ENCODE data around the gene FOSB.
"Not testable (repeated sequence)": the region's sequence is repeated elsewhere in the genome, so short reads cannot be mapped to it uniquely, and the experiment has no call there.

The FOSB gene

DNA sequence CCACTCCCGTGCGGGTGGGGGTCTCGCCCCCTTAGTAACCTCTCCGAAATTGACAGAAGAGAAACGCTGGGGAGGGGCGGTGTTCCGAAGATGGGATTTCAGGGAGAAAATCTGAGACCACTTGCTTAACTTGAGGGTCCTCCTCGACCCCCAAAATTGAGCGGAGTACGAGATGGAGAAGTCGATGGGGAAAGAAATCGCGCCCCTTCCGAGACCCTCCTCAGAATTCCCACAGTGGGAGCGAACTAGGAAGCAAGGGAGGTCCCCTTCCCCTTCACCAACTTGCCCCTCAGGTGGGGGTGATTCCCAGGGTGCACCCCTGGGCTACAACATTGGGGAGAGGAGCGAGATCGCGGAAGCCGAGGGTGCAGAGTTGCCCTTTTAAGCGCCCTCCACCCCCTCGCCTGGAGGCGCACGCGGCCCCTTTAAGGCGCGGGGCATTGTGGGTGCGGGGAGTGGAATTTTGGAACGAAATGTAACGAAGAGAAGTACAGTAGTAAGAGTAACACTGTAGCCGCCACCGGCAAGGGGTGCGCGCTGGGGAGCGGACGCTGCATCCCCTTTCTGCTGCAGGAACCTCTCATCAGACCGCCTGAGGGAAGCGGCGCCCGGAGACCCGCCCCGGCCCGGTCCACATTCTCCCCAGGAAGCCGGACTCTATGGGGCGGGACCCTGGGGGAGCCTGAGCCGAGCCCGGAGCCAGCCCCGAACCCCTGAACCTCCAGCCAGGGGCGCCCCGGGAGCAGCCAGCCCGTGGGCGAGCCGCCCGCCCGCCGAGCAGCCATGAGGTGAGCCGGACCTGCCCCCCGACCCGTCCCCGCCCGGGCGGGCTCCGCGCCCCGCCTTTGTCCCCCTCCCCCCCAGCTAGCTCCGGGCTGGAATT is 39.4 kb downstream of the FOSB start, which contains the start of gene VASP:
Gene VASP (plus strand): TSS at position 491 of the 883 bp plus-strand sequence. CDS start 293 bp downstream, at position 784.
- DNase-seq: peak; percentile 76 to 79

DNA sequence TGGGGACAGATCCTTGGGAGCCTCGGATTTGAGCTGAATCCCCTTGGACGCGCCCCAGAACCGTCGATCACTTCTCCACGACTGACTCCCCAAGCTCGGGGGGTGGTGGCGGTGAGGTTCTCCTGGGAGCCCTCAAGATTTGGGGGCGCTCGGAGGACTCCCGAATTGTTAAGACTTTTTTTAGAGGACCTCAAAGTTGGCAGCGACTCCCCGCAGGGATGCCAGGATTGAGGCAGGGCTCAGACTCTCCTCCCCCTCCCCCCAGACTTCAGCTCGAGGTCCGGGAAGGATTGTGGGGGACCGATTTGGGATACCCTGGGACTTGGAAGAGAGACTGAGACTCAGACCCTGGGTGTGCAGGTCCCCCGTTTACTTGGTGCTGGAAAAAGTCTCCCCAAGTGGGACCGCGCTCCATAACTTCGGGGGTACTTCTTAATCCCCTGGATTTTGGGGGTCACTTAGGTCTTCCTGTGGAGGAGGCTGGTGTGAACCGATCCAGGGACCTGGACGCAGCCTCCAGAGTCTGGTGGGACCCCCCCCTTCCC is 40.1 kb downstream of the FOSB start:
- no peak for DNase-seq

DNA sequence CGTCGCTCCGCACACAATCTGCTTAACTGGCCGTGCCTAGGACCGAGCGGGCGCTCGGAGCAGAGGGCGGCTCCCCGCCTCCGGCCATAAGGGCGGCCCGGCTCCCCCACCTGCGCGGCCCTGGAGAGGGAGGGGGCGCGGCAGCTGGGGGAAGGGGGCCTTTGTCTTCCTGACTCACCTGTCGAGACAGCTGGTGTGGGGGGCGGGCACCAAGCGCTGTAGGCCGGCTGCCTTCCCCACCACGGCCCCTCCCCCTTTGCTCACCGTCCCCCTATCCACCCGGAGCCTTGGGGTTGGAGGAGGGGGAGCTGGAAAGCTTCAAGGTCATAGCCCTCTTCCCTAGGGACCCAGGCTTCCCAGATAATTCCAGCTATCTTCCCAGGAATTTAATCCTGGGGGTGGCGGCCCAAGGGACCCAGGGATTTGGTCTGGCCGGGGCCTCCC is 40.6 kb downstream of the FOSB start:
- peak; percentile 32 to 63 for DNase-seq

DNA sequence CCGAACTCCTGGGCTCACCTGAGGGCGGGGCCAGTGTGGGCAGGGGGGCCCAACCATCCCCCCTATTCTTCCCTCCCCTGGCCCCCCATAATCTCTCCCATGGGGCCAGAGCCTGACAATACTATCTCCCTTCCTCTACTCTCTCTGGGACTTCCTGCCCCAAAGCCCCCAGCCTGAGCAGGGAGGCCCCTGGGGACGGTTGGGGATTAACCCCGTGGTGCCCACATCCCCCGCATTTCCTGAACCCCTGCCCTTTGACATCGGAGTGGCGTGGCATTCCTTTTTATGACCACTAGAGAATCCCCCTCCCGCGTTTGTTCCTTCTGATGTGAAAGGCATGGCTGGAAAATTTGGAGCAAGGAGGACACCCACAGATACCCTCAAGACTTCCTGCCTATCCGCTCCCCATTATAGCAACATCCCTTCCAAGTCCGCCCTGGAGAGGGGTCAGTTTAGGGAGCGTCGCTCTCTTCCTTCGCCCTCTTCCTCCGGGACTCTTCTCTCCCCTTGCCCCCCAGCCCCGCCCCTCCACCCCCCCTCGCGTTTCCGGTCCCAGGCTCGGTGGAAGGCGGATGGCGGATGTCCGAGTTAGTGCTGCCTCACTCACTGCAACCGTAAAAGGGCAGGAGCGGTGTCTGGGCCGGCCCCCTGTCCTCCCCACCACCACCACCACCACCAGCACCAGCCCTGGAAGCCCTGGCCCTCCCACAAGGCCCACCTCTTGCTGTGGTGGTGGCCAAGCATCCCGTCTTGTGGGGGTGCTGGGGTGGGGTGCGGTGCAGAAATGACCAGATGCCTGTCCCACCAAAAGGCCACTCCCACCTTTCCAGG is 41.3 kb downstream of the FOSB start:
- DNase-seq: peak; percentile 13 to 60

DNA sequence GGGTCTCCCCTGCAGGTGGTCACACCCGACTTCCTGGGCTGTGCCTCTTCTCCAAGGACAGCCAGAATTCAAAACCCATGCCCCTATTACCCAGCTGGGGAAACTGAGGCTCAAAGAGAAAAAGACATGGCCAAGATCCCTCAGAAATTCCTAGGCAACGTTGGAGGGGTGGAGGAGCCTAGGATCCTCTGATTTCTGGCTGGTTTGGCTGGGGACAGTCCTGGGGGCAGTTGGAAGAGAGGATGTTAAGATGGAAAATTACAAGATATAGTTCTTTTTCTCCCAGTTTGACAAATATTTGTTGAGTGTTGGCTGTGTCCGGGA is 41.9 kb downstream of the FOSB start:
- DNase-seq: no peak

DNA sequence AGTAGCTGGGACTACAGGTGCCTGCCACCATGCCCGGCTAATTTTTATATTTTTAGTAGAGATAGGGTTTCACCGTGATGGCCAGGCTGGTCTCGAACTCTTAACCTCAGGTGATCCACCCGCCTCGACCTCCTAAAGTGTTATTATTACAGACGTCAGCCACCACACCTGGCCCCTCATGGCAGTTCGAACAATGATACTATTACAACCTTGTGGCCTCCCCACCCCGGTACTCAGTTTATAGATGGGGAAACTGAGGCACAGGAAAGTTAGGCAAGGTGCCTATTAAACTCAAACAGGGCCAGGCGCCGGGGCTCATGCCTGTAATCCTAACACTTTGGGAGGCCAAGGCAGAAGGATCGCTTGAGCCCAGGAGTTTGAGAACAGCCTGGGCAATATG is 42.6 kb downstream of the FOSB start:
- not testable (repeated sequence) for DNase-seq

DNA sequence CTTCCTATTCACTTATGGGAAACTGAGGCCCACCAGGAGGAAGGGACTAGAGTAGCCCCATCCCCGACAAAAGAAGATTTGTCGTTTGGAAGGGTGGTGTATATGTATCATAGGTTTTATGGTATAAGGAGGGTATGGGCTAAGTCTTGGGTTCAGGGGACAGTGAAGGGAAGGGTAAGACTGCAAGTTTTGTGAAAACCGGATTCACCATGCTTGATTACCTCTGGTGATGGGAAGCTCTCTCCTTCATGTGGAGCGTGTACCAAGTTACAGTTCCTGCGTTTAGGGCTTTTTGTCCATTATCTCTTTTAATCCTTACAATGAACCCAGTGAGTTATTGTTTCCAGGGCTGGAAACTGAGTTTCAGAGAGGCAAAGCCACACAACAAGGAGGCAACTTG is 43.3 kb downstream of the FOSB start:
- DNase-seq: no peak

DNA sequence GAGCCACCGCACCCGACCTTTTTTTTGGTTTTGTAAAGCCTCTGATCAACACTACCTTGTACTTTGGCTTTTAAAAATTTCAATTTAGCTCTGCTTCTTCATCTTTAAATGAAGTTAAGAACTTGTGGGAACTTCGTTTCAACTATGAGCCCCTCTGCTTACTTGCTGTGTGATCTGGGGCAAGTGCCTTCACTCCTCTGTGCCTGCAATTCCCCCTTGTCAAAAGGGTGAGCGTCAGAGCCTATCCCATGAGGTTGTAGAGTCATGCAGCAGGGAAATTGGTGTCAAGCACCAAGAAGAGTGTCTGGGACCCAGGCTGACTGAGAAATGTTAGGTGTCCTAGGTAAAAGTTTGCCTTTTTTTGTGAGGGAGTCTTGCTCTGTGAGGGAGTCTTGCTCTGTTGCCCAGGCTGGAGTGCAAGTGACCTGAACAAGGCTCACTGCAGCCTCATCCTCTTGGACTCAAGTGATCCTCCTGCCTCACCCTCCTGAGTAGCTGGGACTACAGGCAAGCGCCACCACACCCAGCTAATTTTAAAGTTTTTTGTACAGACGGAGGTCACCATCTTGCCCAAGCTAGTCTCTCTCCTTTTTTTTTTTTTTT is 45.2 kb downstream of the FOSB start:
- DNase-seq: no peak

DNA sequence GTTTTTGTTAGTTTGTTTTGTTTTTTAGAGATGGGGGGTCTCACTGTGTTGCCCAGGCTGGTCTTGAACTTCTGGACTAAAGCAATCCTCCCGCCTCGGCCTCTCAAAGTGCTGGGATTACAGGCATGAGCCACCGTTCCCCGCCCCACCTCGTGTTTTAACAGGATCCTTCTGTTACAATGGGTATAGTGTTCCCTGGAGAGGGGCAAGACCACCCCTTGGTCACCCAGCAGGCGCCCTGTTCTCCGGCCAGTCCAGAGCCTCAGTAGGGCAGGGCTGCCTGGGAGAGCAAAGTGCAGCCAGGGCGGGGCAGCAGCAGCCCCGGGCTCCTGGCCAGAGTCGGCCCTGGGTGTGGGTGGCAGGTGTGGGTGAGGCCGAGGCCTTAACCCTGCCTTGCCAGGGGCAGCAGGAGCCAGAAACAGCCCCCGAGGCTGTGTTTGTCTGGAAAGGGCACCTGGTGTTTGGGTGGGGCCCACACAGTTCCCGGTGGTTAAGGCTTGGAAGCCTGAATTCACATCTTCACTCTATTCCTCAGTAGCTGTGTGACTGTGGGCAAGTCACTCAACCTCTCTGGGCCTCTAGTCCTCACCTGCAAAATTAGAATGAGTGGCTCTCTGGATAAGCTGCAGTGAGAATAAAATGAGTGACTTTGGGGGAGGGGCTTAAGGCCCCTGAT is 46.7 kb downstream of the FOSB start:
- DNase-seq: no peak

DNA sequence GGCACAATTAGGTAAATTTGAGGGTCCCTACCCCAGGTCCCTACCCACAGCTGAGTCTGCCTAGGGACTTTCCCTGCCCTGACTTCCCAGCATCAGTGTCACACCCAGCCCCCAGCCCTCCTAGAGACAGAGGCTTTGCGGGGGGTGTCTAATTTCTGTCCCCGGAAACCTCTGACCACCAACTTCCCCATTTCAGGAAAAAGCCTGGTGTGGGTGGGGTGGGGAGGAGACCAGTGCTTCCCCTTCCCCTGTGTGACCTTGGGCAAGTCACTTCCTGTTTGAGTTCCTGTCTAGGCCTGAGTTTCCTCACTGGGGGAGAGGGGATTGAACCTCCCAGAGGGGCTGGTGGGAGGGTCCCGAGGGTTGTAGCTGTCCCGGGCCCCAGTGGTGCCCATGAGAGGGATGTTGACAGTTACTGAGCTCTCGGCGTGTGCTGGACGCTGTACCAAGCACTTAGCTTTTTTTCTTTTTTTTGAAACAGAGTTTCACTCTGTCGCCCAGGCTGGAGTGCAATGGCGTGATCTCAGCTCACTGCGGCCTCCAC is 47.4 kb downstream of the FOSB start:
- no peak for DNase-seq

DNA sequence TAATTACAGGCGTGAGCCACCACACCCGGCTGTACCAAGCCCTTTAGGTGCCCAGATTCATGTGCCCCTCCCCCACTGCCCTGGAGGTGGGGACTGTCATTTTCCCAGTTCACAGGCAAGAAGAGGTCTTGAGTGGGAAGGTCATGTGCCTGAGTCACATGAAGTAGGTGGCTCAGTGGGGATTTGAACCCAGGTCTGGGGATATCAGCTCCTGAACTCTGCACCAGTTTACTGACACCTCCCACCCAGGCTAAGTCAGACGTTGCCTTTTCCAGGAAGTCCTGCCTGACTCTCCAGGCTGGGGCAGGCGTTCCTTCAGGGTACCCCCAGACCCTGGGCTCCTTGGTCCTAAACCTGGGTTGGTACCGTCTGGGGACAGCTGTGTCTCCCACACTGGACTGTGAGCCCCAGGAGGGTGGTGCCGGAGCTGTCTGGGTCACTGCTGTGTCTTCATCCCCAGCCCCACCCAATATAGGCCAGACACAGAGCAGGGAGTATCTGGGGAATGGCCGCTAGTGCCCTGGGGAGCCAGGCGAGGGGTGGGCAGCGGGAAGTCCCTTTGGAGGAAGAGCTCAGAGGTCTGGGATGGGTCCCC is 48.1 kb downstream of the FOSB start:
- no peak for DNase-seq

DNA sequence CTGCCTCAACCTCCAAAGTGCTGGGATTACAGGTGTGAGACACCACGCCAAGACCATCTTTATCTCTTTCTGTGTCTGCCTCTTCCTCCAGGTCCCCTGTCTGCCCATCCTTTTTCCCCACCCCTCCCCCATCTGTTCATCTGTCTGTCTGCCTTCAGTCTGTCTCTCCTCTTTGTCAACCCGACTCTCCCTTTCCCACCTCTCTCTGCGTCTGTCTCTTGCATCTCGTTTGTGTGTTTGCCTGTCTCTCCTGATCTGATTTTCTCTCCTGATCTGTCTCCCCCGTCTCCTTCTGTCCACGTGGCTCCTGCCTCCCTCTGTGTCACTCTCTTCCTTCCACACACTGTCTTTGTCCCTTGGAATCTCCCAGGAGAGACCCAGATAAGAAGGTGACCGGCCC is 49.4 kb downstream of the FOSB start:
- no peak for DNase-seq

DNA sequence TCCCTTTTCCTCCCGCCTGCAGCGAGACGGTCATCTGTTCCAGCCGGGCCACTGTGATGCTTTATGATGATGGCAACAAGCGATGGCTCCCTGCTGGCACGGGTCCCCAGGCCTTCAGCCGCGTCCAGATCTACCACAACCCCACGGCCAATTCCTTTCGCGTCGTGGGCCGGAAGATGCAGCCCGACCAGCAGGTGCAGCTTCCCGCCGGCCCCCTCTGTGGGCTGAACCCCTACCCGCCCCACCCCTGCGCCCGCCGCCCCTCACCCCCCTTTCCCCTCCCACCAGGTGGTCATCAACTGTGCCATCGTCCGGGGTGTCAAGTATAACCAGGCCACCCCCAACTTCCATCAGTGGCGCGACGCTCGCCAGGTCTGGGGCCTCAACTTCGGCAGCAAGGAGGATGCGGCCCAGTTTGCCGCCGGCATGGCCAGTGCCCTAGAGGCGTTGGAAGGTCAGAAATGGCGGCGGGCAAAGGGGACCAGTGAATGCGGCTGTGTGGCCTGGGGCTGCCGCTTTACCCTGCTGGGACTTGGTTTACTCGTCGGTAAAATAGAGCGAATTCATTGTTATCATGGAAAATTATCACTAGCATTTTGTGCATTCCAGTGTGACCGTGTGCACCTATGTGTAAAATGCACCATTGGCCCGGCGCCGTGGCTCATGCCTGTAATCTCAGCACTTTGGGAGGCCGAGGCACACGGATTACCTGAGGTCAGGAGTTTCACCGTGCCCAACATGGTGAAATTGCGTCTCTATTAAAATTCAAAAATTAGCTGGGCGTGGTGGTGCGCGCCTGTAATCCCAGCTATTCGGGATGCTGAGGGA is 50.1 kb downstream of the FOSB start:
- DNase-seq: no peak

DNA sequence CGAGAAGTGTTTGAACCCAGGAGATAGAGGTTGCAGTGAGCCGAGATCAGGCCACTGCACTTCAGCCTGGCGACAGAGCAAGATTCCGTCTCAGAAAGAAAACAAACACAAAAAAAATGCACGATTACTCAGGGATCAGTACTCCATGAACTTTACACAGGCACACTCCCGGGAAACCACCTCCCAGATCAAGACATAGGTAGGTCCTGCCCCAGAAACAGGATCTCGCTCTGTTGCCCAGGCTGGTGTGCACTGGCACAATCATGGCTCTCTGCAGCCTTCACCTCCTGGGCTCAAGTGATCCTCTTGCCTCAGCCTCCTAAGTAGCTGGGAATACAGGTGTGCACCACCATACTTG is 50.7 kb downstream of the FOSB start:
- DNase-seq: no peak

DNA sequence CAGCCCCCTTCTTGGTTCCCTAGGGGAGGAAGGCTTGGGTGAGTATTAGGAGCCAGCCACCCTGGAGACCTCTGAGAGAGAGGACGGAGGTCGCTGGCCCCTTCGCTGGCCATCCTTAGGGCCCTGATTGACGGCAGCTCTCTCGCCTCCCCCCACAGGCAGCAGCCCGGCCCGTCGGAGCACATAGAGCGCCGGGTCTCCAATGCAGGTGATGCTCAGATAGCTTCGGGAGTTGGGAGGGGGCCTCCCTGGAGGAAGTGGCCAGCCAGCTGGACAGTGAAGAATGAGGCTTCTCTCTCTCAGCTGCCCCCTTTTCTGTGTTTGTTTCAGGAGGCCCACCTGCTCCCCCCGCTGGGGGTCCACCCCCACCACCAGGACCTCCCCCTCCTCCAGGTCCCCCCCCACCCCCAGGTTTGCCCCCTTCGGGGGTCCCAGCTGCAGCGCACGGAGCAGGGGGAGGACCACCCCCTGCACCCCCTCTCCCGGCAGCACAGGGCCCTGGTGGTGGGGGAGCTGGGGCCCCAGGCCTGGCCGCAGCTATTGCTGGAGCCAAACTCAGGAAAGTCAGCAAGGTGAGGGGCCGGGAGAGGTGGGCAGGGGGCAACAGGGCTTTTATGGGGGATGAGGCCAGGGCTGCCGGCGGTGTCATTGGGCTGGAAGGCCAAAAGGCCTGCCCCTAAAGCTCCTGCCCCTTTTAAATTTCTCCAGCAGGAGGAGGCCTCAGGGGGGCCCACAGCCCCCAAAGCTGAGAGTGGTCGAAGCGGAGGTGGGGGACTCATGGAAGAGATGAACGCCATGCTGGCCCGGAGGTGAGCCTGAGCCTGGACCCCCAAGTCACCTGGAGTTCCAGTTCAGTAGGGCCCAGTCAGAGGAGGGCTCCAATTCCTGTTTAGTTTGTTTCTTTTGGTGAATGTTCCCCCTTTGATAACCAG is 54.5 kb downstream of the FOSB start:
- DNase-seq: no peak

DNA sequence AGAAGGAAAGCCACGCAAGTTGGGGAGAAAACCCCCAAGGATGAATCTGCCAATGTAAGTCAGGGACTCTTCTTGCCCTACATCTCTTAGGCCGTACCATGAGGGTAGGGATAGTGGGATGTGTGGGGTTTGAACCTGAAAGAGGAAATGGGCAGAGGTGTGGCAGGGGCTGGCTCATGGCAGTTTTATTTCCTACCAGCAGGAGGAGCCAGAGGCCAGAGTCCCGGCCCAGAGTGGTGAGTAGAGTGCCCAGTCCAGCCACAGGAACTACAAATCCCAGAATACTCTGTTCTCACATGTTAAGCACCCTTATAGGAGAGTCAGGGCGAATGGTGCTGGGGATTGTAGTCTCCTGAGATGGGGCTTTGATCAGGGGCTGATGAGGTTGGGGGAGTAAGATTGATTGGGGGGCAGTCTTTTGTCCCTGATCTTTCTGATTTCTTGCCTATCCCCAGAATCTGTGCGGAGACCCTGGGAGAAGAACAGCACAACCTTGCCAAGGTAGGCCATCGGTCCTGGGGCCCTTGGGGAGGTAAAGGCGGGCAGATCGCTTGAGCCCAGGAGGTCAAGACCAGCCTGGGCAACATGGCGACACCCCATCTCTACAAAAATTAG is 56.0 kb downstream of the FOSB start:
- DNase-seq: peak; percentile 81 to 83

DNA sequence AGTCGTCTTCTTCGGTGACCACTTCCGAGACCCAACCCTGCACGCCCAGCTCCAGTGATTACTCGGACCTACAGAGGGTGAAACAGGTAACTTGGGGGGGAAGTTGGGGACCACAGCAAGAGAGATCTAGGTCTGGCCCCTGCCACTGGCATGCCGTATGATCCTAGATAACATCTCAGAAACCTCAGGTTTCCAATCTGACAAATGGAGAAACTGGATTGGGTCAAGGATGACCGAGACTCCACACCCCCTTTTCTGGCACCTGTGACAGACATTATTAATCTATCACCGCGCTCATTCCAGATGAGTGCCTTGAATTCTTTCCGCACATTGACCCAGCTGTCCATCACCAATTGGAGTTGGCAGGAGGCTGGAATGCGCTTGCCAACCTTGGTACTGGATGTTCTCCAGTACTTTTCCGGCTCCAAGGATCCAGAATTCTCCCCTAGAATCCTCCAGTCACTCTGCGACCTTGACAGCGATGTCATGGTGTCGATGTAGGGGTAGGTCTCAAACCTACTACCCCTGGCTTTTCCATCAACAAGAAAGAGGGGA is 56.9 kb downstream of the FOSB start:
- DNase-seq: no peak
